ENCODE results near the gene BHMT. TPM values are rescaled to one million over a fixed set of nuclear protein-coding genes. Genes with fewer than 3 reads are reported as not detected.
A peak's percentile ranks its signal among the peaks of the same experiment; 100 is the strongest.

Gene BHMT
- total and polyA plus RNA-seq, 4 donors = 27.7 to 197 (median 116) TPM

- TF ChIP-seq ZBTB33 (IDR thresholded peaks at IDR 0.05) = no peak
- no peak for TF ChIP-seq MAX (IDR thresholded peaks at IDR 0.05)
- no peak for TF ChIP-seq JUND (IDR thresholded peaks at IDR 0.05)
- no peak for TF ChIP-seq EGR1 (IDR thresholded peaks at IDR 0.05; ENCODE audit: low read depth in 2 of 2)
Measured at GRCh38 chr5:79108086-79108485, 3.5 kb upstream of the BHMT start (continued).

GRCh38 chr5:79108792-79109191 is 2.8 kb upstream of the BHMT start:
- no peaks in the 10 kb centered on the region for H3K9me3 ChIP-seq (ENCODE audit: control insufficient read depth in 4 of 4, low read length in 3 of 4)
- H3K36me3 ChIP-seq (ENCODE audit: control insufficient read depth in 4 of 4, insufficient read depth in 3 of 4, low read depth in 1 of 4, low read length in 3 of 4) = no peaks in the 10 kb centered on the region
- TF ChIP-seq FOXA2 (IDR thresholded peaks at IDR 0.05) (peak; percentile 8), HNF4A (conservative IDR thresholded peaks at IDR 0.05) (peak; percentile 68 to 72), RAD21 (IDR thresholded peaks at IDR 0.05) (peak in 1 of 2 donors; percentile 19), ZBTB33 (IDR thresholded peaks at IDR 0.05) (no peak), SP1 (IDR thresholded peaks at IDR 0.05) (peak; percentile 32), RXRA (IDR thresholded peaks at IDR 0.05) (peak; percentile 51 to 69), JUND (IDR thresholded peaks at IDR 0.05) (no peak)
- H3K4me1 ChIP-seq (ENCODE audit: control insufficient read depth in 4 of 4, insufficient read depth in 4 of 4, low read length in 3 of 4) = peaks cover 5 to 54% (median 40%) of the 10 kb centered on the region in 4 donors
- WGBS = 47% methylated on average over 8 of the region's 8 CpGs
- H3K27me3 ChIP-seq (ENCODE audit: control insufficient read depth in 4 of 4, insufficient read depth in 4 of 4, low read length in 3 of 4) = no peaks in the 10 kb centered on the region
- DNase-seq (ENCODE audit: low spot score) = no peak
- no peak overlapping the region for H3K4me3 ChIP-seq (ENCODE audit: low read depth in 1 of 3, low read length in 3 of 3)
- peak overlapping the region; percentile 46 to 59 for H3K27ac ChIP-seq (ENCODE audit: low read depth in 1 of 2, low read length in 2 of 2)
- no peak overlapping the region for H3K9ac ChIP-seq (ENCODE audit: low read depth in 1 of 2, low read length in 2 of 2)

- no peaks in the 10 kb centered on the region for H3K9me3 ChIP-seq (ENCODE audit: control insufficient read depth in 4 of 4, low read length in 3 of 4)
- 33% methylated on average over 15 of the region's 15 CpGs for WGBS
- no peaks in the 10 kb centered on the region for H3K27me3 ChIP-seq (ENCODE audit: control insufficient read depth in 4 of 4, insufficient read depth in 4 of 4, low read length in 3 of 4)
- H3K27ac ChIP-seq (ENCODE audit: low read depth in 1 of 2, low read length in 2 of 2) = peak overlapping the region in 1 of 2 donors; percentile 59
- no peaks in the 10 kb centered on the region for H3K36me3 ChIP-seq (ENCODE audit: control insufficient read depth in 4 of 4, insufficient read depth in 3 of 4, low read depth in 1 of 4, low read length in 3 of 4)
- H3K9ac ChIP-seq (ENCODE audit: low read depth in 1 of 2, low read length in 2 of 2) = peak overlapping the region; percentile 53 to 62
- peak overlapping the region in 1 of 3 donors; percentile 16 for H3K4me3 ChIP-seq (ENCODE audit: low read depth in 1 of 3, low read length in 3 of 3)
- peaks cover 5 to 62% (median 45%) of the 10 kb centered on the region in 4 donors for H3K4me1 ChIP-seq (ENCODE audit: control insufficient read depth in 4 of 4, insufficient read depth in 4 of 4, low read length in 3 of 4)
- DNase-seq (ENCODE audit: low spot score) = no peak
- no peak for TF ChIP-seq RXRA (IDR thresholded peaks at IDR 0.05)
- no peak for TF ChIP-seq ZBTB33 (IDR thresholded peaks at IDR 0.05)
- TF ChIP-seq HNF4A (conservative IDR thresholded peaks at IDR 0.05) = no peak
- no peak for TF ChIP-seq JUND (IDR thresholded peaks at IDR 0.05)
- no peak for TF ChIP-seq SP1 (IDR thresholded peaks at IDR 0.05)
- TF ChIP-seq NR2F2 (IDR thresholded peaks at IDR 0.05) = no peak
- TF ChIP-seq TAF1 (conservative IDR thresholded peaks at IDR 0.05) = no peak
- TF ChIP-seq FOXA1 (IDR thresholded peaks at IDR 0.05) = no peak
- no peak for TF ChIP-seq GABPA (IDR thresholded peaks at IDR 0.05 in 1 of 2, conservative IDR thresholded peaks at IDR 0.05 in 1 of 2)
- TF ChIP-seq REST (IDR thresholded peaks at IDR 0.05) = no peak
- no peak for TF ChIP-seq MAX (IDR thresholded peaks at IDR 0.05)
- TF ChIP-seq YY1 (IDR thresholded peaks at IDR 0.05) = no peak
- TF ChIP-seq EGR1 (IDR thresholded peaks at IDR 0.05; ENCODE audit: low read depth in 2 of 2) = no peak
- TF ChIP-seq RAD21 (IDR thresholded peaks at IDR 0.05) = peak; percentile 83 to 86
- TF ChIP-seq HNF4G (IDR thresholded peaks at IDR 0.05) = no peak
- no peak for TF ChIP-seq FOXA2 (IDR thresholded peaks at IDR 0.05)
Measured at GRCh38 chr5:79109527-79110492, 1.8 kb upstream of the BHMT start.
